T-helper 17 cell (primary cell): ENCODE results near the gene ZNF254. TPM values are rescaled to one million over a fixed set of nuclear protein-coding genes. Genes with fewer than 3 reads are reported as not detected.
A peak's percentile ranks its signal among the peaks of the same experiment; 100 is the strongest.
"Not testable (repeated sequence)": the region's sequence is repeated elsewhere in the genome, so short reads cannot be mapped to it uniquely, and the experiment has no call there.

Experiments
- ATAC-seq: fragments of 150-1000 bp; cut with Tn5 transposase; 2 replicates; pipeline ENCODE4 v1.10.0; 2021; ENCODE audit warnings: mild to moderate bottlenecking, moderate library complexity
- DNase-seq, 3 donors: peaks; one replicate each; pipeline versions ENCODE4 v3.0.0 to v3.0.0-alpha.2; 2020 to 2021
- H3K9me3 ChIP-seq: one replicate; pipeline ENCODE4 v1.7.0; 2013; ENCODE audit warnings: low read length, mild to moderate bottlenecking; ENCODE audit not compliant: control insufficient read depth, poor library complexity, severe bottlenecking
- H3K27ac Mint-ChIP-seq: one replicate; pipeline ENCODE4 v1.8.0; 2022; ENCODE audit warnings: mild to moderate bottlenecking, moderate library complexity, mixed read lengths
- H3K27me3 Mint-ChIP-seq: one replicate; pipeline ENCODE4 v1.8.0; 2022; ENCODE audit warnings: mixed read lengths
- H3K36me3 Mint-ChIP-seq: one replicate; pipeline ENCODE4 v1.8.0; 2022; ENCODE audit warnings: low read depth, mixed read lengths
- H3K4me1 Mint-ChIP-seq: one replicate; pipeline ENCODE4 v1.8.0; 2022; ENCODE audit warnings: mild to moderate bottlenecking, mixed read lengths
- H3K4me3 Mint-ChIP-seq: one replicate; pipeline ENCODE4 v1.8.0; 2022; ENCODE audit warnings: mild to moderate bottlenecking, moderate library complexity, mixed read lengths
- total RNA-seq, 4 donors: library from RNA in 2 of 4; stranded (reverse) in 2 of 4; gene quantifications; one replicate each; pipeline ENCODE4 v1.2.3 and lab custom pipeline; 2022 to 2026

The ZNF254 gene
- total RNA-seq, 2 donors from 2014 or later: 8.4 to 12.0 TPM

DNA sequence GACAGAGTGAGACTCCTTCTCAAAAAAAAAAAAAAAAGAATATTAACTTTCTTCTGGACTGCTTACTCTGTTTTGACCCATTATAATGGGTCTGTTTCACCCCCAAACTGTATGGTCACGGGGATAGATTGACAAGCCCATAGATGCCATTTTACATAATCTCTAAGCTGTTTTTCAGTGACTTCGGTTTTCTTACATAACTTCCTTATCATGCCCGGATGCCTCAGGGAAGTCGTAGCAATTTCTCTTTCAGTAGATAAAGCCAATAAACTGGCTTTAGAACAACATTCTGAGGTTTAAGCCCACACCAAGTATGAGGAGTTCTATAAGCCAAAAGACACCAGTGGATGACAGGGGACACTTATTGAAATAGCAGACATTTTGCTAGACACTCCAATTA lies 5.9 kb upstream of the ZNF254 start:
- H3K4me1 Mint-ChIP-seq: no peaks in the 10 kb centered on the region
- no peak for DNase-seq
- no peak overlapping the region for H3K27ac Mint-ChIP-seq
- no peak for ATAC-seq
- no peaks in the 10 kb centered on the region for H3K27me3 Mint-ChIP-seq
- H3K9me3 ChIP-seq: no peaks in the 10 kb centered on the region
- no peak overlapping the region for H3K4me3 Mint-ChIP-seq
- H3K36me3 Mint-ChIP-seq: peaks cover 4% of the 10 kb centered on the region

DNA sequence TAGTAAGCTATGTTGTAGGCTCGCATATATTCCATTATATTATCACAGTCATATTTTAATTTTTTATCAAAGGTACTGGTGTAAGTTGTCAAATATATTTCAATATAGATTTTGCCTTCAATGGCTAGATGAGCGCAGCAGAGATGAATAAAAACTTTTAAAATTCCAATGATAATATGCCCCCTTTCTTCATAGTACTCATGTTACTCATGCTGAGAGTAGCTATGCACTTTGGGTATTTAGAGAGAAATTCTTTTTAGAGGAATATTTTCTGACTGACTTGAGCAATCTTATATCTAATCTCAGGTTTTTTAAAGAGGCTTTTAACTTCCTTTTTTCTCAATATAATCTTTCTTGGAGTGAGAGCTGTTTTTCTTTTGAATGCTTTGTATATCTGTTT lies 11.4 kb downstream of the ZNF254 start:
- Mint-ChIP-seq H3K36me3 (peaks cover 8% of the 10 kb centered on the region), H3K4me3 (no peak overlapping the region), H3K27me3 (no peaks in the 10 kb centered on the region), H3K4me1 (peaks cover 3% of the 10 kb centered on the region), H3K27ac (no peak overlapping the region)
- no peak for DNase-seq
- H3K9me3 ChIP-seq: peaks cover 4% of the 10 kb centered on the region
- ATAC-seq: no peak

DNA sequence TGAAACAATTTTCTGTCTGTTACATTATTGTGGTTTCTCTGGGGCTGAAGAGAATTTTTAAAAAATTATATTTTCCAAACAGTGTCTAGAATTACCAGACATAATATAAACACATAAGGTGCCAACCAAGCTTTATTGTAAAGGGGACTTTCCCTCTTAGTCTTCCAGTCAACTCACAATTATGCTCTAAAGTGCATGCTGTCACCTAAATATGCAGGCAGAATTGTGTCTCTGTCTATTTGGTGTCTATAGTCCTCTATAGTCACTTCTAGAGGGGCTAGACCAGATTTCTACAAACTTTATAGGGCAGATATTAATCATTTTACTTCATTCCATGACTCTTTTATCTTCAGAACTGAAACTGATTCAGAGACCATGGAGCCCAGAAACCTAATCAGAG lies 12.8 kb downstream of the ZNF254 start:
- peaks cover 9% of the 10 kb centered on the region for H3K36me3 Mint-ChIP-seq

DNA sequence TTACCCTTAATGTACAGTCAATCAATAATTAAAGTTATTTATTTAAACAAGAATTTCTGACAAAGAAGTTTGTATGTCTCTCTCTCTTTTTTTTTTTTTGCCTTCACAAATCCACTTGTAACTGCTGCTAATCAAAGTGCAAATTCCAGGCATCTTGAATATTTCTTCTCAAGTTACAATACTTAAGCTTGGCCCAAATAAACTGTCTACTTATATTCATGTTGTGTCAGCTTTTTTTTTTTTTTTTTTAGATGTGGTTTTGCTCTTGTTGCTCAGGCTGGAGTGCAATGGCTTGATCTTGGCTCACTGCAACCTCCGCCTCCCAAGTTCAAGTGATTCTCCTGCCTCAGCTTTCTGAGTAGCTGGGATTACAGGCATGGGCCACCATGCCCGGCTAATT lies 13.6 kb downstream of the ZNF254 start:
- not testable (repeated sequence) for DNase-seq, H3K36me3 Mint-ChIP-seq, H3K4me1 Mint-ChIP-seq, H3K27ac Mint-ChIP-seq, H3K27me3 Mint-ChIP-seq, H3K9me3 ChIP-seq, H3K4me3 Mint-ChIP-seq, ATAC-seq

More for the DNA sequence above, 12.8 kb downstream of the ZNF254 start:
- DNase-seq (no peak), ATAC-seq (no peak)
- H3K4me1 Mint-ChIP-seq: peaks cover 2% of the 10 kb centered on the region
- no peaks in the 10 kb centered on the region for H3K27me3 Mint-ChIP-seq
- peaks cover 4% of the 10 kb centered on the region for H3K9me3 ChIP-seq
- H3K27ac Mint-ChIP-seq: peak overlapping the region; percentile 6
- no peak overlapping the region for H3K4me3 Mint-ChIP-seq

DNA sequence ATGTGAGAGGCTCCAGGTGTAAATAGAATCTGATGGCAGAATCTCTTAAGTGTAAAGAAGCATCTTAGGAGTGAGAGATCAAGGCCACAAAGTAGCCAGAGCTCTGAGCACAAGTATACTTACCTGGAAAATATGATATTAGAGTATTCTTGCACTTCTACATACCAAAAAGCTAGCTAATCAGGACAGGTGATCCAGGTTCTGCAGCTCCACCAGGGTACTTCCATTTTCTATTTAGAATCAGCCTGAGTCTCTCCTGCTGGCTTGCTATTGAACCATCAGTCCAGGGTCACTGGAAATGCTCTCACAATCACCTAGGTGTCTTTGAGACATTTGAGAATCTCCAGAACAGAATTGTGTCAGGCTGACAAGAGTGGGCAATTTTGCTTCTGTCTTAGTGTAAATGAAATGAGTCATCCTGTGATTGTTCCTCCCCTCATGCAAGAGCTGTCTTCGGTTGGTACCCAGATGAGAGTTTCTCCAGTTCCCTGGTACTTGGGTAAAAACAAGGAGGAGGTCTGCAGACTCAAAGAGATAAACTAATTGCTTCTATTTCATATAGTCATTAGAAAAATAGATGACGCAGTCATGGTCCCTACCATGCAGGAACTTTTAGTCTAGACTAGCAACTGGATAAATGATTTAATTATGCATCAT lies 14.6 kb downstream of the ZNF254 start:
- H3K4me1 Mint-ChIP-seq: no peaks in the 10 kb centered on the region
- H3K36me3 Mint-ChIP-seq: peaks cover 9% of the 10 kb centered on the region
- no peak overlapping the region for H3K4me3 Mint-ChIP-seq
- H3K27me3 Mint-ChIP-seq: no peaks in the 10 kb centered on the region
- no peak for ATAC-seq
- H3K27ac Mint-ChIP-seq: no peak overlapping the region
- no peak for DNase-seq
- peaks cover 3% of the 10 kb centered on the region for H3K9me3 ChIP-seq

DNA sequence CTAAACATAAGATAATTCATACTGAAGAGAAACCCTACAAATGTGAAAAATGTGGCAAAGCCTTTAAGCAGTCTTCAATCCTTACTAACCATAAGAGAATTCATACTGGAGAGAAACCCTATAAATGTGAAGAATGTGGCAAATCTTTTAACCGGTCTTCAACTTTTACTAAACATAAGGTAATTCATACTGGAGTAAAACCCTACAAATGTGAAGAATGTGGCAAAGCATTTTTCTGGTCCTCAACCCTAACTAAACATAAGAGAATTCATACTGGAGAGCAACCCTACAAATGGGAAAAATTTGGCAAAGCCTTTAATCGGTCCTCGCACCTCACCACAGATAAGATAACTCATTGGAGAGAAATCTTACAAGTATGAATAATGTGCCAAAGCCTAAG lies 40.6 kb downstream of the ZNF254 start:
- ATAC-seq (no peak), DNase-seq (no peak)
- Mint-ChIP-seq H3K27me3 (no peaks in the 10 kb centered on the region), H3K4me1 (no peaks in the 10 kb centered on the region), H3K36me3 (peaks cover 5% of the 10 kb centered on the region), H3K27ac (no peak overlapping the region), H3K4me3 (no peak overlapping the region)
- peaks cover 39% of the 10 kb centered on the region for H3K9me3 ChIP-seq

DNA sequence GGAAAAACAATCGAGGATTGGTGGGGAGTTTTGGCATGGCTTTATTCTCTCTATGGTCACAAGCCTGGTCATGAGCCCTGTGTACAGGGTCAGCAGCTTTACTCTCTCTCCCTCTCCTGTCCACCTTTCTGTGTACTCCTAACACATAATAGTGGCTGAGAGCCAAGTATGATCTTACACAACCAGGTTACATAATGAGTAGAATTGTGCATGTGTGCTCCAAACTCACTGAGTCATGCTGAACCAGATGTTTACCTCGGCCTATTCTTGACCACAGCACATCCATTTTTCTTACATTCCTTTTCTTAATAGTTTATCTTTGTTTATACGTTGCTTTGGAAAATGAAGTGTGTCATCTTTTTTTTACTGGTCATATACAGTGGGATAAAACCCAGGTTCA lies 53.1 kb downstream of the ZNF254 start:
- no peaks in the 10 kb centered on the region for H3K4me1 Mint-ChIP-seq
- DNase-seq: no peak
- peaks cover 43% of the 10 kb centered on the region for H3K9me3 ChIP-seq
- H3K36me3 Mint-ChIP-seq: peaks cover 4% of the 10 kb centered on the region
- no peak overlapping the region for H3K27ac Mint-ChIP-seq
- ATAC-seq: no peak
- H3K4me3 Mint-ChIP-seq: no peak overlapping the region
- H3K27me3 Mint-ChIP-seq: no peaks in the 10 kb centered on the region

DNA sequence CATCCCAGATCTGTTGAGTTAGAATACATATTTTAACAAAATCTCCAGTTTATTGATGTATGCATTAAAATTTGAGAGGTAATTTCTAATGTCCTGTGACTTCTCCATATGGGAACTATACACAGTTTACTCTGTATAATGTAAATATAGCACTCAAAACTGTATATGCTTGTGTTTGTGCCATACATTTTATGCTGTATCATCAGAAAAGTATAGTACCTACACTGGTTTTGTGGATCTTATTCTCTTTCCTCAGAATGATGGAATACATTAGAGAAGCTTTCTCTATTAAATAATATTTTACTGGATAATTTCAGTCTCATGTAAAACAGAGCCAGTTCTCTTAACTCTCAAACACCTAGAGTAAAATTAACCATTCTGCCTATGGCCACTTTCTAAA lies 53.6 kb downstream of the ZNF254 start:
- ATAC-seq: no peak
- H3K4me3 Mint-ChIP-seq: no peak overlapping the region
- no peak for DNase-seq
- H3K27ac Mint-ChIP-seq: no peak overlapping the region
- H3K4me1 Mint-ChIP-seq: no peaks in the 10 kb centered on the region
- H3K27me3 Mint-ChIP-seq: no peaks in the 10 kb centered on the region
- peaks cover 41% of the 10 kb centered on the region for H3K9me3 ChIP-seq
- H3K36me3 Mint-ChIP-seq: peaks cover 4% of the 10 kb centered on the region

DNA sequence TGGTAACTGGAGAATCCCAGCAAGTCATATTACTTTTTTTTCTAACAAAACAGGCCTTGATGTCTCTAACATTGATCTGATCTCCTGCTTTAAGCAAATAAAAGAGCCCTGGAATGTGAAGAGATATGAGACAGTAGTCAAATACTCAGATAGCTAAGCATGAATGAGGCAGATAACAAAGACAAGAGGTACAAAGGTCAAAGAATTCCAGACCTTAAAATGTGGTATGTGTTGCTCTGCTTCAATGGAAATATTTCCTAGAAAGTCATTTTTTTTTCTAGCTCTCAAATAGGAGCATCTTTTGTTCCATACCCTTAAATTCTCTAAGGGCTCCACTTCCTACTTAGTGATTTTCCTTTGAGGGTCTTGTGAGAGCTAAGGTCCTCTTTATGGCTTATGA lies 54.6 kb downstream of the ZNF254 start:
- H3K27ac Mint-ChIP-seq: no peak overlapping the region
- ATAC-seq: no peak
- DNase-seq: no peak
- H3K4me3 Mint-ChIP-seq: no peak overlapping the region
- H3K36me3 Mint-ChIP-seq: peaks cover 4% of the 10 kb centered on the region
- no peaks in the 10 kb centered on the region for H3K27me3 Mint-ChIP-seq
- peaks cover 31% of the 10 kb centered on the region for H3K9me3 ChIP-seq
- no peaks in the 10 kb centered on the region for H3K4me1 Mint-ChIP-seq

DNA sequence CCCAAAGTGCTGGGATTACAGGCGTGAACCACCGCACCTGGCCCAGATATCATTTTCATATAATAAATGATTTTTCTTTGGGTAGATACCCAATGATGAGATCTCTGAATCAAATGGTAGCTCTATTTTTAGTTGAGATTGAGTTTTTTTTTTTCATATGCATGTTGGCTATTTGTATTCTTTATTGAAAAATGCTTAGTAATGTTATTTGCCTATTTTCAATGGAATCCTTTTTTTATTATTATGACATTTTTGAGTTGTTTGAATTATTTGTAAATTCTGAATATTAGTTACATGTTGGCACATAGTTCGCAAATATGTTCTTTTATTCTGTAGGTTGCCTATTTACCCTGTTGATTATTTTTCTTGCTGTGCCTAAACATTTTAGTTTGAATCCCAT lies 55.8 kb downstream of the ZNF254 start:
- peaks cover 21% of the 10 kb centered on the region for H3K9me3 ChIP-seq
- no peak overlapping the region for H3K27ac Mint-ChIP-seq
- H3K4me1 Mint-ChIP-seq: no peaks in the 10 kb centered on the region
- DNase-seq (no peak), ATAC-seq (no peak)
- H3K27me3 Mint-ChIP-seq: no peaks in the 10 kb centered on the region
- peaks cover 4% of the 10 kb centered on the region for H3K36me3 Mint-ChIP-seq
- H3K4me3 Mint-ChIP-seq: no peak overlapping the region

DNA sequence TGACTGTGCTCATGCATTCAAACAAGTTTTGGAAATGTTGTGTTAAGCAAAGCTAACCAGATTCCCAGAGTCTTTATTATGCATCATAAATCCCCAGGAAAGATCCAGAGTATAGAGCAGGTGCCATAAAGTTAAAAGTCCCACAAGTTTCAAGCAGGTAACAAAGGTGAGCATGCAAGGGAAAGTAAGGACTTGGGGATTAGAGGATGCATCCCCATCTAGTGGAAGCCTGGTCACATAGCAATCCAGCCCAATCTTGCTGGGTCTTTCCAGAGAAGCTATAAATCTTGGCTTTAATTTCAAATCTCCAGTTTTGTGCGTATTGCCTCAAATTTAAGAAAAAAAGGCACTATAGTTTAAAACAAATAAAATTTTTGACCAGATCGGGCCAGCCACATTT lies 72.7 kb downstream of the ZNF254 start:
- H3K4me1 Mint-ChIP-seq: no peaks in the 10 kb centered on the region
- no peak overlapping the region for H3K27ac Mint-ChIP-seq
- DNase-seq (no peak), ATAC-seq (no peak)
- peaks cover 19% of the 10 kb centered on the region for H3K9me3 ChIP-seq
- no peak overlapping the region for H3K4me3 Mint-ChIP-seq
- no peaks in the 10 kb centered on the region for H3K36me3 Mint-ChIP-seq
- H3K27me3 Mint-ChIP-seq: no peaks in the 10 kb centered on the region

DNA sequence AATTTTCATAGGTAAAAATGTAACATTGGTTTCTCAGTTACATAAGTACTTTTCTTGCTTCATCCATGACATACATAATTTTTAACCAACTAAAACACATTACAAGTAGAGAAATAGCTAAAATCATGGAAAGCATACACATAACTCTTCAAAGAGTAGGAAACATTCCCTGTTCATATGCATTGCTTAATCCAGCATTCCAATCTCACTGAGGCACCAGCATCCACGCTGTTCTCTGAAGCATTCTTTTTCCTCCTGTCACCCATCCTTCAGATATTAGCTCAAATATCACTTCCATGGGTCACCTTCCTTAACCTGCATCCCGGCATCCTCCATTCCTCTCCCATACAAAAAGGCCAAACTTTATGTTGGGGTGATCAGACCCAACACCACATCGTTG lies 79.1 kb downstream of the ZNF254 start:
- H3K27ac Mint-ChIP-seq: no peak overlapping the region
- no peak for ATAC-seq
- H3K36me3 Mint-ChIP-seq: no peaks in the 10 kb centered on the region
- H3K9me3 ChIP-seq: peaks cover 9% of the 10 kb centered on the region
- H3K4me3 Mint-ChIP-seq: no peak overlapping the region
- H3K4me1 Mint-ChIP-seq: no peaks in the 10 kb centered on the region
- no peaks in the 10 kb centered on the region for H3K27me3 Mint-ChIP-seq
- DNase-seq: no peak

DNA sequence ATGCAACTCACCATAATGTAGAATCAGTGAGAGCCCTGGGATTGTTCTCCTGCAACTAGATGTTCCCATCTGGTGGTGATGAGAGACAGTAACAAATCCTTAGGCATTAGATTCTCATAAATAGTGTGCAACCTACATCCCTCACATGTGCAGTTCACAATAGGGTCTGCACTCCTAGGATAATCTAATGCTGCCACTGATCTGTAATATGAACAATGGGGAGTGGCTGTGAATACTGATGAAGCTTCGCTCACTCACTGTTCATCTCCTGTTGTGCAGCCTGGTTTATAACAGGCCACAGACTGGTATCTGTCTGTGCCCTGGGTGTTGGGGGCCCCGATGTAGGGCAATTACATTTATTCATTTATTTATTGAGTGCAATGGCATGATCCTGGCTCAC lies 86.9 kb downstream of the ZNF254 start:
- H3K4me1 Mint-ChIP-seq: no peaks in the 10 kb centered on the region
- no peaks in the 10 kb centered on the region for H3K27me3 Mint-ChIP-seq
- H3K9me3 ChIP-seq: no peaks in the 10 kb centered on the region
- no peaks in the 10 kb centered on the region for H3K36me3 Mint-ChIP-seq
- no peak for ATAC-seq
- no peak overlapping the region for H3K27ac Mint-ChIP-seq
- no peak for DNase-seq
- no peak overlapping the region for H3K4me3 Mint-ChIP-seq

DNA sequence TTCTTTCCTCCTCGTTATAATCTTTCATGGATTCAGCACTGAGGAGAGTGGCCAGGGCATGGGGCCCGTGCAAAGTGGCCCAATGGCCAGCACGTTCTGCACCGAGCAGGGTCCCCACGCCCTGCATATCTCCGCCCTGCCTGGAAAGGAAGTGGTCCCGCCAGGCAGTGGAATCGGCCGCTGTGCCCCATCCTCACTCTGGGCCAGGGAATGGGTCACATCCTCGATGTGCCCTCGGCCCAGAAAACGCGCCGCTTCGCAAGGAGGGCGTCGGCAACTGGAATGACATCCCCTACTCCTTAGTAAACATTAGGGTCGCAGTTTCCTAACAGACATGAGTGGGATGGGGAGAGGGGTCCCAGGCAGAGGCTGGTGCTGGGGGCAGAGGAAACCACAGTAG lies 90.7 kb downstream of the ZNF254 start:
- ATAC-seq: no peak
- H3K27ac Mint-ChIP-seq: no peak overlapping the region
- H3K4me1 Mint-ChIP-seq: no peaks in the 10 kb centered on the region
- H3K27me3 Mint-ChIP-seq: no peaks in the 10 kb centered on the region
- no peaks in the 10 kb centered on the region for H3K9me3 ChIP-seq
- H3K4me3 Mint-ChIP-seq: no peak overlapping the region
- no peak for DNase-seq
- peaks cover 5% of the 10 kb centered on the region for H3K36me3 Mint-ChIP-seq
